Lung (tissue), 12 donors: Measurements from ENCODE around the gene RGS7. TPM values are rescaled to one million over a fixed set of nuclear protein-coding genes. Genes with fewer than 3 reads are reported as not detected.
A peak's percentile ranks its signal among the peaks of the same experiment; 100 is the strongest.

Experiments
- ATAC-seq: fragments of 200-7000 bp; cut with Tn5 transposase; one replicate; pipeline ENCODE4 v1.9.1; 2020; ENCODE audit warnings: moderate number of reproducible peaks; ENCODE audit not compliant: insufficient read depth, low FRiP score
- DNase-seq, 3 donors: peaks; one replicate each; pipeline ENCODE4 v3.0.0-alpha.2; 2013 to 2017
- H3K27ac ChIP-seq, 2 donors: one replicate each; pipeline ENCODE4 v1.5.1; 2013; ENCODE audit warnings: mild to moderate bottlenecking in 2 of 2, moderate library complexity in 2 of 2, control low read depth in 1 of 2, inconsistent platforms in 1 of 2, low read depth in 1 of 2, low read length in 1 of 2
- H3K27me3 ChIP-seq, 3 donors: one replicate each; pipeline ENCODE4 v1.5.1; 2013; ENCODE audit warnings: low read length in 2 of 3; ENCODE audit not compliant: control insufficient read depth in 3 of 3, insufficient read depth in 3 of 3
- H3K36me3 ChIP-seq, 4 donors: one replicate each; pipeline ENCODE4 v1.5.1; 2013; ENCODE audit warnings: low read length in 4 of 4, mild to moderate bottlenecking in 1 of 4, moderate library complexity in 1 of 4; ENCODE audit not compliant: control insufficient read depth in 4 of 4, insufficient read depth in 4 of 4
- H3K4me1 ChIP-seq, 5 donors: one replicate each; pipeline ENCODE4 v1.5.1; 2013; ENCODE audit warnings: low read length in 5 of 5, mild to moderate bottlenecking in 2 of 5, moderate library complexity in 1 of 5; ENCODE audit not compliant: control insufficient read depth in 5 of 5, insufficient read depth in 5 of 5
- H3K4me3 ChIP-seq: one replicate; pipeline ENCODE4 v1.5.1; 2013; ENCODE audit warnings: mild to moderate bottlenecking, control low read depth, moderate library complexity
- H3K9ac ChIP-seq, 2 donors: one replicate each; pipeline ENCODE4 v1.5.1; 2013; ENCODE audit warnings: low read length in 2 of 2, control low read depth in 1 of 2; ENCODE audit not compliant: insufficient read depth in 1 of 2
- H3K9me3 ChIP-seq, 4 donors: one replicate each; pipeline ENCODE4 v1.5.1; 2013; ENCODE audit warnings: low read length in 3 of 4, mild to moderate bottlenecking in 1 of 4, moderate library complexity in 1 of 4; ENCODE audit not compliant: control insufficient read depth in 4 of 4, insufficient read depth in 3 of 4
- CTCF ChIP-seq: IDR thresholded peaks from 2 replicates; pipeline ENCODE4 v1.5.1; 2012; ENCODE audit warnings: mild to moderate bottlenecking; ENCODE audit errors: control extremely low read depth, extremely low read depth
- WGBS, 2 donors: extraction: QIAGEN DNeasy Blood & Tissue Kit; methylation state at CpG; one replicate each; pipeline ENCODE4 v1.1.7; 2013; 5-methylcytosine and 5-hydroxymethylcytosine counted together
- polyA plus RNA-seq, 2 donors: library from polyadenylated mRNA; stranded (reverse); fragments of 200-250 nt; gene quantifications; one replicate each; pipeline ENCODE4 v1.2.1, GENCODE V29; 2013
- total RNA-seq, 2 donors: library from RNA; depleted of rRNA in 1 of 2; stranded (reverse); fragments of >200 nt in 1 of 2; gene quantifications; one replicate each; pipeline ENCODE4 v1.2.1, GENCODE V29; 2014 to 2021
- donor health status: control.
- donor health status: control.
- donor health status: Bipolar disorder and iron deficiency.
- donor health status: healthy.
- donor health status: DM: yes; HTN: yes; CAD: no.

RGS7 gene
- total and polyA plus RNA-seq, 4 donors: 0.06 to 0.25 (median 0.08) TPM; not detected in 1

- H3K27me3 ChIP-seq: no peaks in the 10 kb centered on the region
- no peak overlapping the region for H3K27ac ChIP-seq
- no peaks in the 10 kb centered on the region for H3K9me3 ChIP-seq
- DNase-seq (no peak), ATAC-seq (no peak)
- no peaks in the 10 kb centered on the region for H3K36me3 ChIP-seq
- no peak overlapping the region for H3K9ac ChIP-seq
- H3K4me3 ChIP-seq: no peak overlapping the region
- H3K4me1 ChIP-seq: no peaks in the 10 kb centered on the region
- TF ChIP-seq CTCF: no peak
- WGBS, 2 donors: 74 to 83% methylated on average over 2 of the region's 2 CpGs
Measured at GRCh38 chr1:241325456-241325855, 31.5 kb downstream of the RGS7 start.

- Histone ChIP-seq H3K27ac (no peak overlapping the region), H3K27me3 (no peaks in the 10 kb centered on the region), H3K4me3 (no peak overlapping the region), H3K4me1 (no peaks in the 10 kb centered on the region), H3K9me3 (no peaks in the 10 kb centered on the region), H3K9ac (no peak overlapping the region), H3K36me3 (no peaks in the 10 kb centered on the region)
- 44 to 55% methylated on average over 9 of the region's 9 CpGs for WGBS, 2 donors
- no peak for TF ChIP-seq CTCF
- ATAC-seq: no peak
- DNase-seq: peak; percentile 43 to 74 (median 46)
Measured at GRCh38 chr1:241323514-241324195, 33.4 kb downstream of the RGS7 start.

GRCh38 chr1:241317676-241318075, 39.3 kb downstream of the RGS7 start:
- no peak overlapping the region for H3K4me3 ChIP-seq
- H3K27ac ChIP-seq: no peak overlapping the region
- H3K9ac ChIP-seq: no peak overlapping the region
- H3K4me1 ChIP-seq: no peaks in the 10 kb centered on the region
- no peak for TF ChIP-seq CTCF
- ATAC-seq: no peak
- 83 to 92% methylated on average over 2 of the region's 2 CpGs for WGBS, 2 donors
- no peaks in the 10 kb centered on the region for H3K27me3 ChIP-seq
- no peak for DNase-seq
- H3K9me3 ChIP-seq: peaks cover 0 to 4% (median 0%) of the 10 kb centered on the region in 4 donors
- no peaks in the 10 kb centered on the region for H3K36me3 ChIP-seq

- Histone ChIP-seq H3K9ac (no peak overlapping the region), H3K4me1 (no peaks in the 10 kb centered on the region), H3K9me3 (peaks cover 0 to 4% (median 0%) of the 10 kb centered on the region in 4 donors), H3K36me3 (no peaks in the 10 kb centered on the region), H3K27me3 (no peaks in the 10 kb centered on the region), H3K4me3 (no peak overlapping the region), H3K27ac (no peak overlapping the region)
- ATAC-seq: no peak
- no peak for DNase-seq
- WGBS, 2 donors: 63 to 74% methylated on average over 3 of the region's 3 CpGs
- no peak for TF ChIP-seq CTCF
Measured at GRCh38 chr1:241316372-241316771, 40.6 kb downstream of the RGS7 start.
